Activated CD4-positive, alpha-beta T cell treated with anti-CD3 and anti-CD28 coated beads, Interleukin-2, amount 50 U/mL, for 1 hour (primary cell): ENCODE data around the gene HOATZ.

Experiments used
- DNase-seq: peaks from one replicate; pipeline ENCODE4 v3.0.0-alpha.2; 2020

Gene HOATZ

GRCh38 chr11:111523343-111523742 is 8.8 kb downstream of the HOATZ start:
- DNase-seq = no peak

GRCh38 chr11:111524056-111524455 is 9.5 kb downstream of the HOATZ start:
- no peak for DNase-seq

GRCh38 chr11:111525456-111525855 is 10.9 kb downstream of the HOATZ start:
- no peak for DNase-seq

GRCh38 chr11:111526501-111526900 is 11.9 kb downstream of the HOATZ start:
- no peak for DNase-seq

DNA sequence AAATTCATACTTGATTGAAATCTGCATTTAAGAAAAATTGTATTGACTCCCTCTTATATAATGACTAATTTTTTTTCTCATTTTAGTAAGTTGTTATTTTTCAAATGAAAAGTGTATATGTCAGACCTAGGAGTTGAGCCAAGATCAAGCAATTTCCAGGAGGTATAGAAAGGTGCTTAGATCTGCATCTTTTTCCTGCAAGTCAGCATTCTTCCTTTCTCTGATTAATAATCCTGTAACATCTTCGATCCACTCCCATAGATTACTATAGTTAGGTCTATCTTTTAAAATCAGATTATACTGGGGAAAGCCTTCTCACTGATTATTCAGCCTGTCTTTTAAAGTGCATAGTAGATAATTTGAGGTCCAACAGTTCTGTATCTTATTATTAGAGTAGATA is 12.7 kb downstream of the HOATZ start:
- no peak for DNase-seq

- no peak for DNase-seq
Observed at GRCh38 chr11:111528557-111528956, 14.0 kb downstream of the HOATZ start.

DNA sequence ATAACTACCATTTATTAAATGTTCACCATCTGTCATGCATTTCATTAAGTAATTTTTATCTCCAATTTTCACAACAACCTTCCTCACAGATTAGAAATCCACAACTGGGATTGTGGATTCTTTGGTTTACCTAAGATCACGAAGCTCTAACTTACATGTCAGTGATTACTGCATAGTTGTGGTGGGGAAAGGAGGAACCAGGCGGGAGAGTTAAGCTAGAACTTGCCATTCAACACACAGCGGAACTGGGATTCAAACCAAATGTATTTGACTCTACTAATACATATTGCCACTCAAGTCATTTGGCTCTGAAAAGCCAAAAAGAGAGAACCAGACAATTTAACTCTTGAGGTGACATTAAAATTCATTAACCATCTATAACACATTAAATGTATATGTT is 15.5 kb downstream of the HOATZ start:
- no peak for DNase-seq

DNA sequence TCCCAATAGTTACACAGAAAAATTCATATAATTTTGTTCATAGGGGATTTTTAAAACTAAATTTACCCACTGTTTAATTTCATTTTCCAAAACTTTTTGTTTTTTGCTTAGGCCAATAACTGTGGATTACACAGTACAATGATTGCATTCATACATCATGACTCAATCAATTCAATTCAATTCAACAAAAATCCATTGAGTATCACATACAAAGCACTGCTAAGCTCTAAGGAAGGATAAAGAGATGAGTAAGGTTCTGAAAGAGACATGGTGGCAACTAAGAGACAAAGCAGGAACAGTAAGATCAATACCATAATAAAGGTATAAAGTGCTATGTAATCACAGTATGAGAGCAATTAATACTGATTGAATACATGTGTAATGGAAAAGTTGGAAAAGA is 16.6 kb downstream of the HOATZ start:
- no peak for DNase-seq

- no peak for DNase-seq
Observed at GRCh38 chr11:111531687-111532364, 17.2 kb downstream of the HOATZ start.

DNA sequence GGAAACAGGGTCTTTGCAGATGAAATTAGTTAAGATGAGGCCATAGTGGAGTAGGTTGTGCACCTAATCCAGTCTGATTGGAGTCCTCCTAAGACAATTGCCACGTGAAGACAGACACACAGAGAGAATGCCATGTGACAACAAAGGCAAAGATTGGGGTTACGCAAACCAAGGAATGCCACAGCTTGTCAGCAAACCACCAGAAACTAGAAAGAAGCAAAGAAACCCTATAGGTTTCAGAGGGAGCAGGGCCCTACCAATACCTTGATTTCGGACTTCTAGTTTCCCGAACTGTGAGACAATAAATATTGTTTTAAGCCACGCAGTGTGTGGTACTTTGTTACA is 17.8 kb downstream of the HOATZ start:
- no peak for DNase-seq

DNA sequence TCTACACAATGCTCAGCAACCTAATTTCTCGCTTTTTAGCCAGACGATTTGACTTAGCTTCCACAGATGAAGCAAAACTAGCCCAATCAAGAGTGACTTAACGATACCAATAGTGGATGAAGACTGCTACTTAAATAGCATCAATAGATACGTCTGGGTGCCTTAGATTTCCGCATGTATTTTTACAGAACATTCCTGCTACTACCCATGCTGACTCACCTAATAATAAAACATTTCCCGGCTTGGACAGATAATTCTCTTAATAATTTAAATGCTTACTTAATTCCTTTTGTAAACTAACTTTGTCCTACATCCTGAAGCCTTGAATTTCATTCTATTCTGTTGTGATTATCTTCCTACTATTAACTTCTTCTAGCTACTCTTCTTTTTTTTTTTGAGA is 20.7 kb downstream of the HOATZ start:
- DNase-seq = no peak

DNA sequence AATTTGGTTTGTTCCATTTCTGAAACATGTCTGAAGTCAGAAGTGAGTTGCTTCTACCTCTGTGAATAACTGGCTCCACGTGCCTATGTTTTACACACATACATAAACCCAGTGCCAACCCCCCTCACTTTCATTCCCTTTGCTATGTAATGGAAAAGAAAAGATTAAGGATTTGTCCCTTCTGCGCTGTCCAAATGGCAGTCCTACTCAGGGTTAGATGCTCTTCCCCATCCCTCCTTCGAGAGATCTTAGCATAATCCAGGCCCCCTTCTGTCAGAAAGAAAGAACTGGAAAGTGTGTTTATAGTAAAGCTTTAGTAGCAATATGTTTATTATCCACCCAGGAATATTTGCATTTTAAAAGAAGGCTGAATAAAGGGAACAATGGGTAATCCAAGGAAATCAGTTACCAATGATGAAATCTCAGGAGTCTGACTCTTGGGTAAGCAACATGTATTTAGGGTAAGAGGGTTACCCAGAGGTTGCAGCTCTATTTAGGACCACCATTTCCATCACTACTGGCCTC is 22.8 kb downstream of the HOATZ start:
- no peak for DNase-seq

- no peak for DNase-seq
Observed at GRCh38 chr11:111538407-111539114, 24.0 kb downstream of the HOATZ start.

DNA sequence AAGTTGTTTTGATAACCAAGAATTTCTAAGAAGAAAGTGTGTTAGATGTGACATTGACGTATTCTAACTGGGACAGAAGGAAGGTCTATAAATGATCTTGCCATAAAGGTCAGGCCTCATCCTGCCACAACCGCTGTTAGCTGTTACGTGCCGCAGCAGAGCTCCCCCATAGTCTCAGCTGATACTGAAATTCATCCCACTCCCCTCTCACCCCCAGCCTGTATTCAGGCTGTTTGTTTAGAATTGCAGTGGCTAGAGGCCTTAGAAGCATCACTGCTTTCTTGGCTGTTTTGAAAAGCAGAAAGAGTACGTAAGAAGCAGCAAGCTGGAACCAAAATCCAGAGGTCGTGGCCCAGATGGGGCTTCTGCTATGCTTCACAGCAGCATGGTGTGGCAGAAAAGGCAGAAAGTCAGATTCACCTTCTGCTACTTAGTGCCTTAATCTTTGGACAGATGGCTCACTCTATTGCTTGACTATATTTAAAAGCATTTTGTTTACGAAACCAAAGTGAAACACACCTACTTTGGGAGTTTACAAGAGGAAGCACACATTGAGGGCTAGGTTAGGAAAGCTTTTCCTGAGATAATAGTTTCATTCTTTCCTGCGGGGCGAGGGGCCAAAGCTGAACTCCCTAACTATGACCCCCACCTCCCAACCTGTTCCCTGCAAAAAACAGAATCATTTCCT is 25.0 kb downstream of the HOATZ start:
- DNase-seq = no peak

DNA sequence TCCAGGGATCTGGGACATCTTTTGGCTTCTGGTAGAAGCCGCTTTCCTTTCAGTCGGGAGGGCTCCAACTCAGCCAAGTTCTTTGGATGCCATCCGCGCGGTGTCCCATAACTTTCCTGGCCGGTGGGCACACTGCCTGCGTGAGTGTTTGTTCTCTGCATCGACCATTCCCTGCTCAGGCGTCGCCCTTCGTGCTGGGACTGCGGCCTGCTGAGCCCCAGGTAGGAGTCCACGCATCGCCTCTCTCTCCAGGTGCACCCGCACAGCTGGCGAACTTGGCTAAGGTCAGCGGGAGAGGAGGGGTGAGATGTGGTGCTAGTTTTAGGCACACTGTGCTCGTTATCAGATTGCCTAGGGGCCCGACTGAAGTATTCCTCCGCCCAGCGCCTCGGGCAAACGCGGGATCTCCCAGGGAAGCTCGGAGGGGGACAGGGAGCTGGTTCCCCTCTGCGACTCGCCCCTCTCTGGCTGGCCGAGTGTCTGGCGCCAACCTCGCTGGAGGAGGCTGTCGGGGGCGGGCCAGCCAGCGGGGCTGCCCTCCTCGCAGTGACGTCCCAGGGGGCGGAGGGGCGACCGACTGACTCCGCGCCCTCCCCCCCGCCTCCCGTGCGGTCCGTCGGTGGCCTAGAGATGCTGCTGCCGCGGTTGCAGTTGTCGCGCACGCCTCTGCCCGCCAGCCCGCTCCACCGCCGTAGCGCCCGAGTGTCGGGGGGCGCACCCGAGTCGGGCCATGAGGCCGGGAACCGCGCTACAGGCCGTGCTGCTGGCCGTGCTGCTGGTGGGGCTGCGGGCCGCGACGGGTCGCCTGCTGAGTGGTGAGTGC is 25.7 kb downstream of the HOATZ start, which contains the start of gene LAYN:
Gene LAYN, plus strand, starts transcription at position 607 of the 823 bp plus-strand sequence. Its CDS starts 124 bp downstream, at position 731.
- peak; percentile 9 for DNase-seq

DNA sequence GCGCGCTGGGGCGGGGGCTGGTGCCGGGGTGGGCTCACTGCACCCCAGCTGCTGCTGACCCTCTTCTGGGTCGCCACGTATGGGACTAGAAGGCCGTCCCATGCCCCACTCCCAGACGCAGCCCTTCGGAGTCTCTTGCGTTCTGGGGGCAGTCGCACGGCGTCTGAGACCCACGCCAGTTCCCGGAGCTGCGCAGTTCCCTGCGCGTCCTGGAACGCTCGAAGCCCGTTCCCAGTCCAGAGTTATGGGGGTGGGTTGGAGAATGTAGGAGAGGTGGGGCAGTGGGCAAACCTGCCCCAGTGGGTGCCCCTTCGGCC is 26.3 kb downstream of the HOATZ start:
- DNase-seq = no peak

DNA sequence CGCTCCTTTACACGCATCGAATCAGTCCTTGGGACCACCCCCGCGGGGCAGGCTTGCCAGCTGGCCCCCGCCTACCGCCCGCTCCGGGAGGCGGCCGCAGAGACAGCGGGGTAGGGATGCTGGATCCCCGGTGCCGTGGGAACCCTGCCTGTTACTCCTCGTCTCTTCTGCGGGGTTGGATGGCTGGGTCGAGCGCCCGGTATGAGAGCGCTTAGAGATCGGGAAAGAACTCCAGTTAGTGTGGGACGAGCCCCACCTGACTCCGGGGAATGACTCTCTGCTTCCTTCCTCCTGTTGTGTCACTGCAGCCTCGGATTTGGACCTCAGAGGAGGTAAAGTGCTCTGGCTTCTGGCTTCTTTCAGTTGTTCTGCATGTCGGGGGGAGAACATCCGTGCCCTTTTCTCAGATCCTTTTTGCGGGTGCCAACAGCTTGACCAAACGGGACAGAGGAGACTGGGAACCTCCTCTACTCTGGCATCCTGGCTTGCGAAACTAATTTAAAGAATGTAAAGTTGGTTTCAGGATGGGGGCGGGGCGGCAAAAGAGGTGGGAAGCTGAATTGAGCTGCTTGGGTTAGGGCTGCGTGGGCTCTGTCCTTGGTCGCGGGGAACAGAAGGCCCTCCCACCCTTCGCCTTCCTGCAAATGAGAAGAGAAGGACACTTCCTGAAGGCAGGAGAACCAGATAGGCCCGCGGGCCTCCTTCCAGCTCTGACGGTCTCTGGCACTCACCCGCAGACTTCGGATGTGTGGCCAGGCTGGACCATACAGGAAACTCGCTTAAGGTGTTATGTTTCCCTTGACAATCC is 26.9 kb downstream of the HOATZ start:
- DNase-seq = no peak

- DNase-seq = no peak
Observed at GRCh38 chr11:111542606-111543275, 28.2 kb downstream of the HOATZ start.

GRCh38 chr11:111548525-111548924 is 33.9 kb downstream of the HOATZ start:
- DNase-seq = no peak

DNA sequence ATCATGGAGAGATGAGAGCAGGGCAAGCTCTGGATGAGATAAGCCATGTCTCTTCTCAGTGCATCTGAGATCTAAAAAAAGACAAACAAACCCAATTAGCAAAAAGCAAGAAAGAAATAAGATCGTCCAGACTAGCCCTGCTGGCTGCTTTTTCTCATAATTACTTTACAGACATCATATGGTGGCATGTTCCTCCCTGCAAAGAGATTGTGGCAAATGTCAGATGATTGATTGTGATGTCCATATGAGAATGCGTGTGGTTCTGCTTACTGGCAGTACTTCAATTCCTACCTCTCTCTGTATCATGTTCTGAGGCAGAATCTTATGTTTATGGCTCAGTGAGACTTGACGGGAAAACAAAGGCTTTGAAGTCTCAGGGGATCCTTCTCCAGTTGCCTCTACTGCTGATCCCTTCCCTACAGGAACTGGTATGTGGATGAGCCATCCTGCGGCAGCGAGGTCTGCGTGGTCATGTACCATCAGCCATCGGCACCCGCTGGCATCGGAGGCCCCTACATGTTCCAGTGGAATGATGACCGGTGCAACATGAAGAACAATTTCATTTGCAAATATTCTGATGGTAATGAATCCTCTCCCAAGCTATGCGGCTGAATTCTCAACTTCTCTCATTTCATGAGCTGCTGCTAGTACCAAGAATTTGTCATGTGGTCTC is 34.8 kb downstream of the HOATZ start:
- no peak for DNase-seq

DNA sequence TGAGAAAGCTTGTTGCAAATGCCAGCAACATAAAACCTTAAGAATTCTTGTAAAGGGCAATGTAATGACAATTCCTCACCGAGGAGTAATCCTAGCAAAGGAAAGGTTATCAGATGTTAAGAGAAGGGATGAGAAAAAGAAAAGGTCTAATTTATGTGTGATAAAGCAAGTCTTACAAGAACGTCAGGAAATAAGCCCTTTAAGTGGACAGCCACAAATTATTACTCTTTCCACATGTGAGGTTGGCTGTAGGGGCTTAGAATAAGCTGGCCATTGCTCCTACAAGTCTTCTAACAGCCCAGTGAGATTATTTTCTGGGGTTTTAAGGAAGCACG is 35.3 kb downstream of the HOATZ start:
- DNase-seq = no peak
